ENCODE measurements around the gene FLT3.

GRCh38 chr13:28000567-28000966 lies 99.8 kb downstream of the FLT3 start:
- TF ChIP-seq CTCF (IDR thresholded peaks at IDR 0.05), result no peak
- TF ChIP-seq POLR2A (IDR thresholded peaks at IDR 0.05), result no peak

Measured in adrenal gland (tissue), 5 donors.